IMR-90 (cell line): Measurements from ENCODE around the gene CACNA2D3. TPM values are rescaled to one million over a fixed set of nuclear protein-coding genes. Genes with fewer than 3 reads are reported as not detected.

ENCODE experiments used
- ATAC-seq: fragments of 200-7000 bp; cut with Tn5 transposase; 2 replicates; pipeline ENCODE4 v1.9.1; 2020; ENCODE audit warnings: low read depth, mild to moderate bottlenecking, moderate library complexity
- BruUV-seq: library from RNA; stranded (reverse); fragments of 400-500 nt; replicated peaks from 2 replicates; lab custom pipeline; 2021; lab: Mats Ljungman, UMichigan
- CTCF ChIA-PET: fragments of 300-600 bp; formaldehyde crosslinking; extraction: SDS; loops from one replicate; lab custom pipeline; 2021; ENCODE audit warnings: antibody characterized with exemption; lab: Yijun Ruan, JAX
- POLR2A ChIA-PET: fragments of 300-600 bp; sonication (Branson Sonifier 250); formaldehyde crosslinking; loops from one replicate; lab custom pipeline; 2022; ENCODE audit warnings: antibody characterized with exemption; ENCODE audit not compliant: unreplicated experiment; lab: Charles Lee
- DNase-seq: peaks from one replicate; pipeline ENCODE4 v3.0.0; 2013
- H2AFZ ChIP-seq: replicated peaks from 2 replicates; pipeline ENCODE3; 2013; ENCODE audit warnings: low read length, mild to moderate bottlenecking; ENCODE audit not compliant: poor library complexity
- H2AK5ac ChIP-seq: 2 replicates; pipeline ENCODE4 v1.6.1; 2013; ENCODE audit warnings: low read depth, low read length, inconsistent platforms
- H2AK9ac ChIP-seq: replicated peaks from 2 replicates; pipeline ENCODE3; 2013; ENCODE audit warnings: mild to moderate bottlenecking, low read depth, low read length, moderate library complexity; ENCODE audit not compliant: poor library complexity
- H2BK120ac ChIP-seq: 2 replicates; pipeline ENCODE4 v1.6.1; 2013; ENCODE audit warnings: low read depth, low read length, inconsistent platforms
- H2BK15ac ChIP-seq: 3 replicates; pipeline ENCODE4 v1.6.1; 2013; ENCODE audit warnings: low read depth, low read length, inconsistent platforms
- H2BK20ac ChIP-seq: 2 replicates; pipeline ENCODE4 v1.6.1; 2013; ENCODE audit warnings: low read depth, mild to moderate bottlenecking, inconsistent platforms, low read length, moderate library complexity
- H2BK5ac ChIP-seq: 2 replicates; pipeline ENCODE4 v1.6.1; 2013; ENCODE audit warnings: mild to moderate bottlenecking, low read depth, low read length, inconsistent platforms; ENCODE audit not compliant: poor library complexity, severe bottlenecking
- H3K14ac ChIP-seq: replicated peaks from 2 replicates; pipeline ENCODE4 v1.6.1; 2013; ENCODE audit warnings: low read depth, low read length, inconsistent platforms
- H3K18ac ChIP-seq: 2 replicates; pipeline ENCODE4 v1.6.1; 2013; ENCODE audit warnings: low read depth, low read length, control low read depth
- H3K23ac ChIP-seq: 2 replicates; pipeline ENCODE4 v1.6.1; 2013; ENCODE audit warnings: low read depth, low read length, inconsistent platforms
- H3K27ac ChIP-seq: 2 replicates; pipeline ENCODE4 v1.5.1; 2013; ENCODE audit warnings: mild to moderate bottlenecking, control low read depth, low read length; ENCODE audit not compliant: insufficient read depth
- H3K27me3 ChIP-seq: 2 replicates; pipeline ENCODE4 v1.6.1; 2013; ENCODE audit warnings: low read length; ENCODE audit not compliant: control insufficient read depth, insufficient read depth
- H3K36me3 ChIP-seq: 2 replicates; pipeline ENCODE4 v1.6.1; 2013; ENCODE audit warnings: low read length, mixed read lengths; ENCODE audit not compliant: control insufficient read depth, insufficient read depth
- H3K4ac ChIP-seq: 2 replicates; pipeline ENCODE4 v1.6.1; 2013; ENCODE audit warnings: low read depth, low read length, inconsistent platforms
- H3K4me1 ChIP-seq: 2 replicates; pipeline ENCODE4 v1.6.1; 2013; ENCODE audit warnings: low read length, mixed read lengths; ENCODE audit not compliant: control insufficient read depth, insufficient read depth
- H3K4me2 ChIP-seq: 2 replicates; pipeline ENCODE4 v1.6.1; 2013; ENCODE audit warnings: low read depth, mild to moderate bottlenecking, control low read depth, low read length, moderate library complexity
- H3K4me3 ChIP-seq: 2 replicates; pipeline ENCODE4 v1.5.1; 2013; ENCODE audit warnings: low read depth, mild to moderate bottlenecking, control low read depth, low read length, moderate library complexity; ENCODE audit not compliant: insufficient read depth
- H3K56ac ChIP-seq: 2 replicates; pipeline ENCODE4 v1.6.1; 2013; ENCODE audit warnings: low read length, inconsistent platforms; ENCODE audit not compliant: insufficient read depth; ENCODE audit errors: extremely low read depth
- H3K79me1 ChIP-seq, 2 experiments: 2 replicates each; pipeline ENCODE4 v1.6.1; 2013; ENCODE audit warnings: low read length in 2 of 2, inconsistent platforms in 1 of 2, low read depth in 1 of 2
- H3K9ac ChIP-seq: 2 replicates; pipeline ENCODE4 v1.6.1; 2013; ENCODE audit warnings: low read depth, low read length, control low read depth
- H3K9me1 ChIP-seq: 2 replicates; pipeline ENCODE4 v1.6.1; 2013; ENCODE audit warnings: low read length, inconsistent platforms; ENCODE audit not compliant: insufficient read depth
- H3K9me3 ChIP-seq: 2 replicates; pipeline ENCODE4 v1.6.1; 2013; ENCODE audit warnings: low read length; ENCODE audit not compliant: control insufficient read depth, insufficient read depth
- H4K20me1 ChIP-seq: 2 replicates; pipeline ENCODE4 v1.6.1; 2013; ENCODE audit warnings: low read length, inconsistent platforms; ENCODE audit not compliant: insufficient read depth
- H4K5ac ChIP-seq: 2 replicates; pipeline ENCODE4 v1.6.1; 2013; ENCODE audit warnings: mild to moderate bottlenecking, low read depth, low read length, control low read depth
- H4K8ac ChIP-seq, 2 experiments: 2 replicates each; pipeline ENCODE4 v1.6.1; 2013; ENCODE audit warnings: low read depth in 2 of 2, low read length in 2 of 2, control low read depth in 1 of 2, inconsistent platforms in 1 of 2
- H4K91ac ChIP-seq: 2 replicates; pipeline ENCODE4 v1.6.1; 2013; ENCODE audit warnings: low read depth, low read length, inconsistent platforms; ENCODE audit not compliant: insufficient read depth
- CEBPB ChIP-seq: IDR thresholded peaks from 2 replicates; pipeline ENCODE4 v1.6.1; 2012; ENCODE audit warnings: low read depth, low read length, improper control_type of control experiment
- ELK1 ChIP-seq: fragments of 150-350 bp; IDR thresholded peaks from 2 replicates; pipeline ENCODE4 v1.6.1; 2016; ENCODE audit warnings: low read depth, mild to moderate bottlenecking, low read length, moderate library complexity, borderline replicate concordance
- FOS ChIP-seq: fragments of 150-350 bp; IDR thresholded peaks from 2 replicates; pipeline ENCODE4 v1.6.1; 2016; ENCODE audit warnings: low read depth, low read length
- WGBS, 2 experiments: methylation state at CpG; one replicate each; pipeline versions ENCODE4 v1.1.5 to v1.1.7; 2013; ENCODE audit warnings: missing lambda C conversion rate in 2 of 2; ENCODE audit not compliant: insufficient read length in 1 of 2; ENCODE audit errors: extremely low coverage in 2 of 2; 5-methylcytosine and 5-hydroxymethylcytosine counted together
- dilution Hi-C: fragments of 300-500 bp; cut with HindIII; formaldehyde crosslinking; loops from one replicate; pipeline ENCODE4 v1.14.3; 2018; ENCODE audit warnings: low sequenced_read_pairs; ENCODE audit not compliant: unreplicated experiment
- in situ Hi-C: fragments of 300-500 bp; cut with MboI; formaldehyde crosslinking; loops from 3 replicates; pipeline ENCODE4 v1.14.3; 2019; ENCODE audit warnings: low sequenced_read_pairs, inconsistent platforms, mixed read lengths
- intact Hi-C: fragments of 100-400 bp; cut with micrococcal nuclease; formaldehyde crosslinking; loops from 2 replicates; pipeline ENCODE4 v1.10.0; 2022
- polyA plus RNA-seq, 3 experiments: library from polyadenylated mRNA; depleted of rRNA; stranded (reverse); fragments of >200 nt; gene quantifications; 2 replicates each; pipeline ENCODE4 v1.2.3, GENCODE V29; 2012; ENCODE audit warnings: low replicate concordance in 1 of 3
- total RNA-seq: library from RNA; depleted of rRNA; stranded (reverse); fragments of >200 nt; gene quantifications from 2 replicates; pipeline ENCODE4 v1.2.3, GENCODE V29; 2012

Gene CACNA2D3
- total and polyA plus RNA-seq, 2 of the 4 experiments (the other 2 are of a cell fraction) = 0.36 to 0.41 TPM

DNA sequence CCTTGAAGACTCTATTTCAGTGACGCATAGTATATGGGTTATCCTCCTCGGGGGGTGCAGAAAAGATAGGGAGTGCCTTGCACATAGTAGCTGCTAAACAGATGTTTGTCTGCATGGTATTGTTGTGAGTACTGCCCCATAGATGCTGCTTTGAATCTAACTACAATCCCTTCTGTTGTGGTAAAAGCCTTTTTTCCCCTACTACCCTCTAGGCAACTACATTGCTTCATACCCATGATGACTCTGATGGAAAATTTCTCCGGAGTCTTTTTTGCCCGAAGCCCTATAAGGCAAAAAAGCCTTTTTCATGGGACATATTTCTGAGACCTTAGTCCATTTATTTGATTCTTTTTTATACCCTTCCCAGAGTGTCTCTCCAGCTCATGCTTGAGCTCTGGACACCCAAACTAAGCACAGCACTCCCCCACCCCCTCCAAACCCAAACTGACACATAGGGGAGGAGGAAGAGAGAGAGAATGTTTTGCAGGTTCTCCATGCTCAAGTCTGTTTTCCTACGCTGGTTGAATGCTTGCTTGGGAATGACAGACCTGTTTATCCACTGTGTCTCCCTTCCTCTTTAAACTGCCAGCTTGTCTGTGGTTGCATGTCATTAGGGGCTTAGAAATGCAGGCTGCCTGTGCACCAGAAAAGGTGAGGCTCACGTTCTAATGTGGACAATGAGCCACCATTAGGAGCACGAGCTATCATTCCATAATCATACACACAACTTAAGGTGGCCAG is 752.6 kb downstream of the CACNA2D3 start:
- H4K8ac ChIP-seq = no peak overlapping the region; a peak in 1 of 4 replicates
- H2AK9ac ChIP-seq = no peak overlapping the region
- no peak overlapping the region for H3K4me2 ChIP-seq
- intact Hi-C loops (loop anchor here (5.0 to 10.0 kb wide), 6 partner anchors 170 to 1167 kb away; no protein-coding TSS in a partner anchor), in situ Hi-C loops (loop anchor here (25.0 kb wide), 1 partner anchor 387 kb away; no protein-coding TSS in a partner anchor), dilution Hi-C loops (no loop called here)
- POLR2A ChIA-PET = no interaction called here
- H3K23ac ChIP-seq = no peak overlapping the region
- H2AK5ac ChIP-seq = peak overlapping the region; percentile 39; the same call in 1 of the 2 replicates
- H3K14ac ChIP-seq = peak overlapping the region; percentile 62; the same call in 1 of the 2 replicates
- no peak for TF ChIP-seq FOS
- no peak for TF ChIP-seq ELK1
- TF ChIP-seq CEBPB = peak; percentile 12; the same call in 1 of the 2 replicates
- H4K5ac ChIP-seq = no peak overlapping the region
- H3K9me1 ChIP-seq = peaks cover 5% of the 10 kb centered on the region
- no peak overlapping the region for H3K27ac ChIP-seq
- H3K27me3 ChIP-seq = no peaks in the 10 kb centered on the region
- no peak overlapping the region for H2BK5ac ChIP-seq
- peak overlapping the region; percentile 19; the same call in 1 of the 3 replicates for H2BK15ac ChIP-seq
- H3K4me1 ChIP-seq = peaks cover 7% of the 10 kb centered on the region
- no peaks in the 10 kb centered on the region for H3K9me3 ChIP-seq
- H3K18ac ChIP-seq = peak overlapping the region; percentile 21; the same call in 1 of the 2 replicates
- CTCF ChIA-PET = interaction anchor here (0.6 to 1.3 kb wide), 3 partner anchors 75 to 1840 kb away, joined by 3 to 4 read pairs (median 3); no protein-coding TSS in a partner anchor
- DNase-seq = no peak
- no peaks in the 10 kb centered on the region for H3K79me1 ChIP-seq
- H4K91ac ChIP-seq = no peak overlapping the region; the same call in 1 of the 2 replicates
- WGBS, 2 experiments = no CpG with 5 or more reads among the region's 7 CpGs
- H3K4ac ChIP-seq = peak overlapping the region; percentile 33
- no peaks in the 10 kb centered on the region for H3K36me3 ChIP-seq
- H3K9ac ChIP-seq = no peak overlapping the region
- H2BK120ac ChIP-seq = peak overlapping the region; percentile 16; the same call in 1 of the 2 replicates
- no peaks in the 10 kb centered on the region for H4K20me1 ChIP-seq
- H2BK20ac ChIP-seq = peak overlapping the region; percentile 48
- no peak overlapping the region for H3K4me3 ChIP-seq
- no peak overlapping the region for H3K56ac ChIP-seq
- ATAC-seq = no peak
- BruUV-seq = no TSS peak
- no peak overlapping the region for H2AFZ ChIP-seq
